ENCODE results near the gene ABCA5.
"Not testable (repeated sequence)": the region's sequence is repeated elsewhere in the genome, so short reads cannot be mapped to it uniquely, and the experiment has no call there.

Gene ABCA5

GRCh38 chr17:69331756-69332155, 4.8 kb upstream of the ABCA5 start:
- no peak for DNase-seq (ENCODE audit: low read depth)

- no peak for DNase-seq (ENCODE audit: low read depth)
Observed at GRCh38 chr17:69326377-69327059, 415 bp downstream of the ABCA5 start.

GRCh38 chr17:69325518-69326376, 1.2 kb downstream of the ABCA5 start:
- DNase-seq (ENCODE audit: low read depth) = no peak

- no peak for DNase-seq (ENCODE audit: low read depth)
Observed at GRCh38 chr17:69323806-69324205, 3.1 kb downstream of the ABCA5 start.

GRCh38 chr17:69320908-69321238, 6.1 kb downstream of the ABCA5 start:
- no peak for DNase-seq (ENCODE audit: low read depth)

GRCh38 chr17:69320210-69320907, 6.6 kb downstream of the ABCA5 start:
- DNase-seq (ENCODE audit: low read depth) = no peak

GRCh38 chr17:69317625-69318024, 9.3 kb downstream of the ABCA5 start:
- no peak for DNase-seq (ENCODE audit: low read depth)

- DNase-seq (ENCODE audit: low read depth) = no peak
Observed at GRCh38 chr17:69314246-69315065, 12.5 kb downstream of the ABCA5 start.

- DNase-seq (ENCODE audit: low read depth) = no peak
Observed at GRCh38 chr17:69305177-69305576, 21.8 kb downstream of the ABCA5 start.

- DNase-seq (ENCODE audit: low read depth) = no peak
Observed at GRCh38 chr17:69302682-69303081, 24.3 kb downstream of the ABCA5 start.

- no peak for DNase-seq (ENCODE audit: low read depth)
Observed at GRCh38 chr17:69300222-69300621, 26.7 kb downstream of the ABCA5 start.

GRCh38 chr17:69298120-69298722, 28.7 kb downstream of the ABCA5 start:
- not testable (repeated sequence) for DNase-seq (ENCODE audit: low read depth)

- DNase-seq (ENCODE audit: low read depth) = no peak
Observed at GRCh38 chr17:69287168-69287567, 39.8 kb downstream of the ABCA5 start.

GRCh38 chr17:69286257-69286656, 40.7 kb downstream of the ABCA5 start:
- DNase-seq (ENCODE audit: low read depth) = no peak

- DNase-seq (ENCODE audit: low read depth) = no peak
Observed at GRCh38 chr17:69284646-69285045, 42.3 kb downstream of the ABCA5 start.

- DNase-seq (ENCODE audit: low read depth) = no peak
Observed at GRCh38 chr17:69282002-69282401, 44.9 kb downstream of the ABCA5 start.

GRCh38 chr17:69276279-69276678, 50.7 kb downstream of the ABCA5 start:
- DNase-seq (ENCODE audit: low read depth) = not testable (repeated sequence)

GRCh38 chr17:69275751-69276150, 51.2 kb downstream of the ABCA5 start:
- no peak for DNase-seq (ENCODE audit: low read depth)

GRCh38 chr17:69271023-69271422, 55.9 kb downstream of the ABCA5 start:
- no peak for DNase-seq (ENCODE audit: low read depth)

GRCh38 chr17:69269131-69269998, 57.6 kb downstream of the ABCA5 start:
- peak; percentile 54 for DNase-seq (ENCODE audit: low read depth)
